ENCODE measurements around the gene HSD11B2. TPM values are rescaled to one million over a fixed set of nuclear protein-coding genes. Genes with fewer than 3 reads are reported as not detected.

HSD11B2 gene
- total RNA-seq, 1 donor from 2014 or later = 6.0 TPM

DNA sequence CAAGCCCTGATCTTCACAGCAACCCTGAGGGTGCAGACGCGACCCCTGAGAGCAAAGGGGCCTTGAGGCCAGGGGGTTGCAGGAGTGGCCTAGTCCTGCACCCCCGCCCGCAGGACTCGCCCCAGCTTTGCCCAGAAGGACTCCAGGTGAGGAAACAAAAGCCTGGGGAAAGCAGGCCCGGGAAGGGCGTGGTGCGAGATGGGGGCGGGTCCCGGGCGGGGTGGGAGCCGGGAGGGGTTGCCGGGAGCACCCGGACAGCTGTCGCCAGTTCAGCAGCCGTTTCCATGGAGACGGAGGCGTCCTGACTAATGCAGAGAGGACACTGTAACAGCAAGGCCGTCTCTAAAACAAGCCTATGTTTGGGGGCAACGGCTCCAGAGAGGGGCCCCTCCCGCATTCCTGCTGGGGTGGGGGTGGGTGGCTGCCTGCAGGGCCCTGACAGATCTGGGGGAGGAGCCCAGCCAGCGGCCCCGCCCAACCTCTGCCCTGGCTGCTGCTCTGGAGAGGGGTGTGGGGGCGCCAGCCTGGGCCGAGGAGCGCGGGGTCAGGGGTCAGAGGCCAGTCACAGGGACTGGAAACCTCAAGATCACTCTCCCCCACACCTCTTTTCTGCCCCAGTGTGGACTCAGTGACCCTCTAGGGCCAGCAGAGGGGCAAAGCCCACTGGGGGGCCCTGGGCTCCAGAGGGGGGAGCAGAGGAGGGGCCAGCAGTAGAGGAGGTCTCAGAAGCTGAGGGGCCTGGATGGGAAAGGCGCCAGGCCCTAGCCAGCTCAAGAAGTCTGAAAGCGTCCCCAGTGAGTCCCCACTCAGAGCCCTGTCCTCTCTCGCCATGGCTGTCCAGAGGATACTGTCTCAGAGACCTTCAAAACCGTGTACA, 34.5 kb upstream of the HSD11B2 start:
- Mint-ChIP-seq H3K4me3 (ENCODE audit: unreplicated experiment) (peak overlapping the region; percentile 75), H3K27me3 (ENCODE audit: unreplicated experiment) (peaks cover 11% of the 10 kb centered on the region), H3K9me3 (ENCODE audit: unreplicated experiment) (peaks cover 2% of the 10 kb centered on the region), H3K36me3 (ENCODE audit: unreplicated experiment) (no peaks in the 10 kb centered on the region), H3K27ac (ENCODE audit: unreplicated experiment) (peak overlapping the region; percentile 96), H3K4me1 (ENCODE audit: low read depth, unreplicated experiment) (peaks cover 15% of the 10 kb centered on the region)
- DNase-seq = peak; percentile 88
- no peak for TF ChIP-seq CTCF (IDR thresholded peaks at IDR 0.05; ENCODE audit: partially characterized antibody, unreplicated experiment)

DNA sequence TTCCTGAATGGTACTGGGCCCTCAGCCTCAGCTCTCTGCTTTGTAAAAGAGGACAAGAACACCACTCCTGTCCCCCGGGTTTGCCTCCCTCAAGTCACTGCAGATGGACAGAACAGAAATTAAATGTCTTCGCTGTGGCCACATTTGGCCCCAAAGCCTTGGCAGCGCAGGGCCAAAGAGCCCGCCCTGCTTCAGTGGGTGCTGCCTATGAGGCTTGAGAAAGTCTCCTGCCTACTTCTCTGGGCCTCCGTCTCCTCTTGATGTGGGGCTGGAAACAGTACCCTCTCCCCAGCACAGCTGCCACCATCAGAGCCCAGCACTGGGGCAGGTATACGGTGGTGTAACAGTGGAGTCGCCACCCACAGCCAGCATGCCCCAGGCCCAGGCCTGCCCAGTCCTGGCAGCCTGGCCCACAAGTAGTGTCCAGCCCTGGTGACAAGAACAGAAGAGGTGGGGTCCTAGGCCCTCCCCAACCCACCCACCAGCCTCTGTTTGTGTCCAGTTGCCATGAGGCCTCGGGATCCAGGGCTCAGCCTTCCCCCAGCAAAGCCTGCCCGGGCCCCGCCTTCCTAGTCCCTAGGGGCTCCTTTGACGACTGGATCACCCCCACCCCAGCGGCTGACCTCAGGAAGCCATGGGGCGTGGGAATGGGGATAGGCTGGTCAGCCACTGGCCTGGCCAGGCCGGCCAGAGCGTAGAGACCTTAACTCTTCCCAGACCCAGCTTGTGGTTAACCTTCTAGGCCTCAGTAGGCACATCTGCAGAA, 33.7 kb upstream of the HSD11B2 start:
- no peak for TF ChIP-seq CTCF (IDR thresholded peaks at IDR 0.05; ENCODE audit: partially characterized antibody, unreplicated experiment)
- no peaks in the 10 kb centered on the region for H3K36me3 Mint-ChIP-seq (ENCODE audit: unreplicated experiment)
- peaks cover 13% of the 10 kb centered on the region for H3K4me1 Mint-ChIP-seq (ENCODE audit: low read depth, unreplicated experiment)
- no peak for DNase-seq
- peak overlapping the region; percentile 73 for H3K4me3 Mint-ChIP-seq (ENCODE audit: unreplicated experiment)
- H3K27ac Mint-ChIP-seq (ENCODE audit: unreplicated experiment) = peak overlapping the region; percentile 70
- H3K27me3 Mint-ChIP-seq (ENCODE audit: unreplicated experiment) = peaks cover 11% of the 10 kb centered on the region
- peaks cover 4% of the 10 kb centered on the region for H3K9me3 Mint-ChIP-seq (ENCODE audit: unreplicated experiment)

GRCh38 chr16:67397812-67398545, 32.9 kb upstream of the HSD11B2 start:
- Mint-ChIP-seq H3K27me3 (ENCODE audit: unreplicated experiment) (peaks cover 6% of the 10 kb centered on the region), H3K9me3 (ENCODE audit: unreplicated experiment) (peaks cover 4% of the 10 kb centered on the region), H3K4me1 (ENCODE audit: low read depth, unreplicated experiment) (peaks cover 8% of the 10 kb centered on the region), H3K36me3 (ENCODE audit: unreplicated experiment) (no peaks in the 10 kb centered on the region), H3K27ac (ENCODE audit: unreplicated experiment) (no peak overlapping the region), H3K4me3 (ENCODE audit: unreplicated experiment) (no peak overlapping the region)
- no peak for TF ChIP-seq CTCF (IDR thresholded peaks at IDR 0.05; ENCODE audit: partially characterized antibody, unreplicated experiment)
- no peak for DNase-seq

DNA sequence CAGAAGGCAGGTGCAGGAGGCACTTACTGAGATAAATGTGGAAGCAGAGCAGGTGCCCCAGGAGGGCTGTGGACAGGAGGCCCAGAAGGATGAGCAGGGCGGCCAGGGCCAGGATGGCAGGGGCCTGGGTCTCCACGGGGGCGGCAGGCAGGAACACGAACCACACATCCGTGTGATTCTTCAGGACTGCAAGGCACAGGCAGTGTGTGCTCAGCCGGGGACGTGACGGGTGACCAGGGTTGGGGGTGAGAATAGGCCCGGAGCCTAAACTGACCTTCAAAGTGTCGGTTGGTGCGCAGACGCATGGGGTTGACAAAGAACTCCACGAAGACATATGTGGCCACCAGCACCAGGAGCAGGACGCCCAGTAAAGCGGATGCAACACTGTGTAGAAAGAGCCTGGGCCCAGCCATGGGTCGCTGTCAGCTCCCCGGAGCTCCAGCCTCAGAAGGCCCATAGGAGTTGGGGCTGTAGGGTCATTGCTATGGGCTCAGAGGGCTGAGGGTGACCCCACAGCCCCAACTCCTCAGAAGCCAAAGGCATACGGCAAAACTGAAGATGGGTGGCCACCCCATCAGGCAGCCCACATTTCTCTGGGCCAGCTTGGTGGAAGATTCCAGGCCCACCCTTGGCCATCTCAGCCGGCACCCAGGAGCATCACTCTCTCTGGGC, 32.2 kb upstream of the HSD11B2 start:
- peaks cover 9% of the 10 kb centered on the region for H3K27me3 Mint-ChIP-seq (ENCODE audit: unreplicated experiment)
- no peak for TF ChIP-seq CTCF (IDR thresholded peaks at IDR 0.05; ENCODE audit: partially characterized antibody, unreplicated experiment)
- no peak overlapping the region for H3K4me3 Mint-ChIP-seq (ENCODE audit: unreplicated experiment)
- H3K36me3 Mint-ChIP-seq (ENCODE audit: unreplicated experiment) = no peaks in the 10 kb centered on the region
- no peak for DNase-seq
- no peak overlapping the region for H3K27ac Mint-ChIP-seq (ENCODE audit: unreplicated experiment)
- peaks cover 8% of the 10 kb centered on the region for H3K4me1 Mint-ChIP-seq (ENCODE audit: low read depth, unreplicated experiment)
- peaks cover 4% of the 10 kb centered on the region for H3K9me3 Mint-ChIP-seq (ENCODE audit: unreplicated experiment)

Measured in glutamatergic neuron (in vitro differentiated cells).